Measurements from ENCODE around the gene CNTNAP2. TPM values are rescaled to one million over a fixed set of nuclear protein-coding genes. Genes with fewer than 3 reads are reported as not detected.
"Not testable (repeated sequence)": the region's sequence is repeated elsewhere in the genome, so short reads cannot be mapped to it uniquely, and the experiment has no call there.

CNTNAP2 gene
- total RNA-seq, 2 donors from 2014 or later, result 0.29 to 1.1 TPM

DNA sequence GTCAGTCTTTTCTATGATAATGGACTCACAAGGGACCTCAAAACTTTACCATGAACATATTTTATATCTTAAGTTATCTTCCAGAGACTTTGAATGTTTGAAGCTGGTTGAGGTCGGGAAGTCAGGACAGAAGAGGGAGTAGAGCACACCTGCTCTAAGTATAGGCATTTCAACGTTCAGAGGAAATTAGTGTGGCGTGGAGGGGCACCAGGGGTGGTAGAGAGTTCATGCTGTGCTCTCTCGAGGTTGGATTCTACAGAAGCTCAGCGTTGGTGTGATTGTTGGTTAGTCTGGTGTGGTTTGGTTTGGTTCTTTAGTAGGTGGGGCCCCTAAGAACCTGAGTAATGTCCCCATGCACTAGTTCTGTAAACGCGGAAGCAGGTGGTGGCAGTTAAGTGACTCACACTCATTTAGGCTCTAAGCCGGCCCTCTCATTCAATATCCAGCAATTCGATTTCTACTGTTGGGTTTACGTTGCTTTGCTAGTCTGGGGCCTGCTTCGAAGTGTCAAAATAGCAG is 19.8 kb downstream of the CNTNAP2 start:
- intact Hi-C loops (cut with DNase I), result no loop called here
- DNase-seq, result no peak
- no peak for ATAC-seq

DNA sequence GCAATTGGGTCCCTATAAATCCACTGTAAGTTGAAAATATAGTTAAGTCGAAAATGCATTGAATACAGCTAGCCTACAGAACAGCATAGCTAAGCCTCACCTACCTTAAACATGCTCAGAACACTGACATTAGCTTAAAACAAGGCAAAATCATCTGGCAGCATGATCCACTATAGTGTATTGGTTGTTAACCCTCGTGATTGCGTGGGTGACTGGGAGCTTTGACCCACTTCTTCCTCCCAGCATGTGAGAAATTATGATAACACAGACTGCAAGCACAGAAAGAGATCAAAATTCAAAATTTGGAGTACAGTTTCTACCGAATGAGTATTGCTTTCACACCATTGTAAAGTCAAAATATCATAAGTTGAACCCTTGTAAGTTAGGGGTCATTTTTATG is 22.3 kb downstream of the CNTNAP2 start:
- ATAC-seq (no peak), DNase-seq (no peak)
- intact Hi-C loops (cut with DNase I), result no loop called here

DNA sequence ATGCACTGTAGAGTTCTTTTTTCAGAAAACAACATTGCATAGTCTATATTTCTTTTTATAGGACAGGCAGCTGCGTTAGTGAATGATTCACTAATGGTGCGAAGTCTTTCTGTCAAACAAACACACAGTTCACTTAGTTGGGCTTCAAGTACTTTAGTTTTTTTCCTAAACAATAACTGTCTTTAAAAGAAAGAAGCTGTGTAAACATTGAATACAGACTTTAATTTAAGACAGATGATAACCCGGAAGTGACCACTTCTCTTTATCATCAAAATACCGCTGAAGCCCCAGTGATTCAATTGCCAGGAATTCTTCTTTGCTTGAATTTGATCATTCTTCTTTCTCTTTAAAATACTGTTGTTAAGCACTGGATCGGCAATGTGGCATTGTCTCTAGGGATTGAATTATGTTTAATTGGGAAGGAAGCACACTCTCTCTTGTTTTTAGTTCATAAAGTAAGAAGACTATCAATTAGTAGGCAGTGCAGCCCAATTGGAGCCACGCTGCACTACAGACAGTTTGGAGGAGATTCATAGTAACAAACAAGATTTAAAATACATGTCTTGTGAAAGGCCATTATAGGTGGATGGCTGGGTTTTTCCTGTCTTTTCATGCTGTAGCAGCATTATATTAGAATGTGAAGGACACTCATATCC is 30.4 kb downstream of the CNTNAP2 start:
- no peak for DNase-seq
- intact Hi-C loops (cut with DNase I), result no loop called here
- ATAC-seq, result no peak

DNA sequence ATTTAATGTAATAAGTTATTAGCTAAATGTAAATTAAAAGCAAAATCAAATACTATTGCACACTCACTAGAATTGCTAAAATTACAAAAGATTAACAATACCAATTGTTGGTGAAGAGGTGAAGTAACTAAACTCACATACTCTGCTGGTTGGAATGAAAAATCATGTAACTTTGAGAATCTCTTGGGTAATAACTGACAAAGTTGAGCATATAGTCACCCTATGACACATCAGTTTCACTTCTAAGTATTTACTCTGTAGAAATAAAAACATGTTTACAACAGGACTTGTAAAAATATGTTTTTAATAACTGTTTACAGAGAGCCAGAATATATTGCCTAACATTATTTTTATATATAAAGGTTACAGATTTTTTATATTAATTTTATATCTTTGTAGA is 33.6 kb downstream of the CNTNAP2 start:
- DNase-seq (no peak), ATAC-seq (no peak)
- intact Hi-C loops (cut with DNase I), result no loop called here

DNA sequence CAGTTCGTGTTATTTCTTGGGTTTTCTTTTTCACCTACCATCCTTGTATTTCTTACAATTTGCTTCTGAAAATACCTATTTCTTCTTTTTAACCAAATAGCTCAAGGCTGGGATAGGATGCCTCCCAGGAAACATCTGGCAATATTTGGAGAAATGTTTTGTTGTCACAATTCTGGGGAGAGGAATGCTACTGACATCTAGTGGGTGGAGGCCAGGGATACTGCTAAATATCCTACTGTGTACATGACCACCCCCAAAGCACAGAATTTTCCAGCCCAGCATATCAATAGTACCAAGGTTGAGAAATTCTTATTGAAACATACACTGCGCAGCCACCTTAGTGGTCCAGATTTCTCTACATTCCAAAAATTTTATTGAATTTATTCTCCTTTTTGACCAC is 55.5 kb downstream of the CNTNAP2 start:
- intact Hi-C loops (cut with DNase I), result no loop called here
- ATAC-seq (no peak), DNase-seq (no peak)

DNA sequence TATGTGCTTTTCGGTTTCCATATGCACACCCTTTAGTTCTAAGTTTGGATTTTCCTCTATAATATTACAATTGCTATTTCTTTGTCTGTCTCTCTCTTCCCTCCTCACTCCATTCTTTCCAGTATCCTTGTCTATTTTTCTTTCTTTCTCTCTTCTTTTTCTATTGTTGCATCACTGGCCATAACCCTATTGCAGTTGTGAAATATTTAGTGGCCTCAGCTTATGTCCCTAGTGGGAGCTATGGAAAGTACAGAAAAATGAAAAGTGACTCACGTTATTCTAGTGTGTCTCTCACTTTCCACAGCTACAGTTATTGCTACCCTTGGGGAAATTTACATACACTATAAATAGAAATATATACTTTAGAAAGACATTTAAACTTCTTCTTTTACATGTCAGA is 59.1 kb downstream of the CNTNAP2 start:
- ATAC-seq, result no peak
- intact Hi-C loops (cut with DNase I), result no loop called here
- DNase-seq, result no peak

DNA sequence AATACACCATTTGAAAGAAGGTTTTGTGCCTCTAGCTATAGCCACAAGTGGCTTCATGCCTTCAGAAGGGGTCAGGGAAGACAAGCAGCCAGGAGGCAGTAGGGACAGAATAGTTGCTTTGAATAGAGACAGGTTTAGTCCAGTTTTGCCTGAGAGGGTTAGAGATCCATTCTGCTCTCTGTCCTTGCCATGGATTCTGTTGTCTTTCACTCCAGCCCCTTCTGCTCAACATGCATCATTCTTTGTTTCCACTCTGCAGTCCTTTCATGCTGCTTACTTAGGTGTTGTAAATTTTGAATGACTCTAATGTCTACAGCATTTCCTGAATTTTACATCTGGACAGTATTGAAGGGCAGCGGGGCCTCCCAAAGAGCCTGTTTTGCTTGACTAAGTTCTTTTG is 60.3 kb downstream of the CNTNAP2 start:
- DNase-seq (no peak), ATAC-seq (no peak)
- intact Hi-C loops (cut with DNase I), result no loop called here

DNA sequence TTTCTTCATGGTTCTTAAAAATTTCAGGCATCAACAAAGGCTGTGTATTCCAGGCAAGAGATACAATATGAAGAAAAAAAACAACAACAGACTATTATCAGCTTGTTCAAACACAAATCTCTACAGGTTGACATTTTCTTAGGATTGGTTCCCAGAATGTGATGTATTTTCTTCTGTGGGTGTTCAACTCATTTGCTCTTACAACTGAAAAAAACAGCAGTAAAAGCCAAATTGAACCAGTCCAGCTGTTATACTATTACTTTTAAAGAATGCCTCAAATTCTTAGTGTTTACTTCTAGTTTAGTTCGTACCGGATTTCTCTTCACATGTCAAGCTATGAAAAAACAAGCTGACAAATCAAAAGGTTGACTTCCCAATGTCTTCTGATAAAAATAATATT is 60.7 kb downstream of the CNTNAP2 start:
- ATAC-seq, result no peak
- intact Hi-C loops (cut with DNase I), result no loop called here
- no peak for DNase-seq

DNA sequence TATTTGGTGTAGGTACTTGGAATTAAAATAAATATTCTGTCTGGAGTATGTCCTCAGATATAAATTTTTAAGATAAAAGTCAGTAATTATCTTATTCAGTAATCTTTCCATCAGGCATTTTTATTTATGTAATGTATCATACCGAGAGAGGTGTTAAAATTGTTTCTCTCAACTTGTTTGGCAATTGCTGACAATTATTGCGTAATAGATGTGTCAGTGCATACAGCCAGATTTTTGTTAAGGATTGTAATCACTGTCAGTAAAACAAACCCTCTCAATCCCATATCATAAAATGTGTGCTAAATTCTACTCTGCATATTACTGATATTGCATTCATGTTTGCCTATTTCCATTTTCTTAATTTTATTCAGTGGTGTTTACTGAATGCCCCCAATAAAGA is 69.2 kb downstream of the CNTNAP2 start:
- ATAC-seq, result no peak
- DNase-seq, result no peak
- intact Hi-C loops (cut with DNase I), result no loop called here

DNA sequence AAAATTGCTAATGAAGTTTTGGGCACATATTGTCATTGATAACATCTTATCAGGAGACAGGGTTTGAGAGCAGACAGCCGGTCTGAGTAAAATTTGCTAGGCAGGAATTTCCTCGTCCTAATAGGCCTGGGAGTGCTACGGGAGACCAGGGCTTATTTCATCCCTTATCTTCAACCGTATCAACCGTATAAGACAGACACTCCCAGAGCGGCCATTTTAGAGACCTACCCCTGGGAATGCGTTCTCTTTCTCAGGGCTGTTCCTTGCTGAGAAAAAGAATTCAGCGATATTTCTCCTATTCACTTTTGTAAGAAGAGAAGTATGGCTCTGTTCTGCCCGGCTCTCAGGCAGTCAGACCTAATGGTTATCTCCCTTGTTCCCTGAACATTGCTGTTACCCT is 74.8 kb downstream of the CNTNAP2 start:
- intact Hi-C loops (cut with DNase I); DNase-seq; ATAC-seq: not testable (repeated sequence)

DNA sequence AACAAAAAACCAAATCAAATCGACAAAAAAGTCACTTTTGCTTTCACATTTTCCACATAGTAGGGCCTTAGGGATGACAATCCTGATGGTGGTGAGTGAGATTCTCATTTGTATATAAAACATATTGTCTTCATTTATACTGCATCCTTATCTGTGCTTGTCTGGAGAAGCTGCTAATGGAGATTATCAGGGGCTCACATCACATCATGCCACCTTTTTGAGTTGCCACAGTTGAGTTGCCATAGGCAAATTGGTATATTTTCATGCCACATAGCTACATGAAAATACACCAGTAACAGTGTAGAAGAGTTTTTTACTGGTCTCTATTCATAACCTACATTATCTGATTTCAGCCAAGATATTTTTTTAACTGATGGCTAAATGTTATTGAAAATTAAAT is 85.3 kb downstream of the CNTNAP2 start:
- DNase-seq (no peak), ATAC-seq (no peak)
- intact Hi-C loops (cut with DNase I), result no loop called here

DNA sequence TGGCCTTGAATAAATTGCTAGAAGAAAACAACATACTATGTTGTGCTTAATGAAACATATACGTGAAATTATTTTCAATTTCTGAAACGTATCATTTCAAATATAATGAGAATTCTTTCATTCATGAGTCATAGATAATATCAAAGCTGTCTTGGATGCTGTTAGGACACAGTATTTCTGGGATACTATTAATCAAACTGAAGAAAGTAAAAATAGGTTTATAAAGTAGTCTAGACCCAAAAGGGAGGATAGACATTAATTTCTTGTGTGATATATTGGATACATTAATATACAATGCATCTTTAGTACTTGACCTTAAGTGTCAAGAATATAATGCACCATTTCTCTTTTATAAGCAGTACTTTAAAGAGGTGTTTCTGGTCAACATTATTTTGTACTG is 89.7 kb downstream of the CNTNAP2 start:
- no peak for ATAC-seq
- no peak for DNase-seq
- intact Hi-C loops (cut with DNase I), result no loop called here

DNA sequence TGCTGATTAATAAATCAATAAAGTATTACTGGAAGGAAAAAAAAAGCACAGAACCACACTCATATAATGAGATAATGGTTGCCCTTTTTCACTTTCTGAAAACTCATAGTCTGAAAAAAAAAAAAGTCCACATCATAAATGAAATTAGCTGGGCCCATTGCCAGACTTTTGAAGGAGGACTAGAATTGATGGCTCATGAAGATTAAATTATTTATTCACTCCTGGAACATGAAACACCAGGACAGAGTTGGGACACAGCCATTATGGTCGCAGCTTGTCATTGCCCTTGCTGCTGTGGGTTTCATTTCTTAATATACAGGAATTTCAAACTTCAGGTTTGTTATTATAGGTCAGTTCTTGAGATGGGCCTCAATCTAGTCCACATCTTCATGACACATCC is 91.9 kb downstream of the CNTNAP2 start:
- intact Hi-C loops (cut with DNase I), result no loop called here
- ATAC-seq, result no peak
- no peak for DNase-seq

DNA sequence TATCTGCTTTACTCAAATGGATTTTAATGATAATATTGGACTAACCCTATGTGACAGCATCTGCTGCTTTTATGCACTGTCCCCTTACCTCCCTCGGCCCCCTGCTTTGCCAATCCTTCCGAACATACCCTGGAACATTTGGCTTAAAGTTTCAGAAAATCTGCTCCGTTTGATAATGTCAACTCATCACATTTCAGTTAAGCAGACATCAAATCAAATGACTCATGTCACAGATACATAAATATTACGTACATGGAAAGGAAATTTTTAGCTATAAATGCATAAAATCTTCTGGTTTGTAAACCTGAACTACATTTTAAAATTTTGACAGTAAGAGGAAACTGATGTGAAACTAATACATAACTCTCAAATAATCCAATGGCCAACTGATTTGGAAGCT is 98.2 kb downstream of the CNTNAP2 start:
- intact Hi-C loops (cut with DNase I), result no loop called here
- ATAC-seq (no peak), DNase-seq (no peak)

DNA sequence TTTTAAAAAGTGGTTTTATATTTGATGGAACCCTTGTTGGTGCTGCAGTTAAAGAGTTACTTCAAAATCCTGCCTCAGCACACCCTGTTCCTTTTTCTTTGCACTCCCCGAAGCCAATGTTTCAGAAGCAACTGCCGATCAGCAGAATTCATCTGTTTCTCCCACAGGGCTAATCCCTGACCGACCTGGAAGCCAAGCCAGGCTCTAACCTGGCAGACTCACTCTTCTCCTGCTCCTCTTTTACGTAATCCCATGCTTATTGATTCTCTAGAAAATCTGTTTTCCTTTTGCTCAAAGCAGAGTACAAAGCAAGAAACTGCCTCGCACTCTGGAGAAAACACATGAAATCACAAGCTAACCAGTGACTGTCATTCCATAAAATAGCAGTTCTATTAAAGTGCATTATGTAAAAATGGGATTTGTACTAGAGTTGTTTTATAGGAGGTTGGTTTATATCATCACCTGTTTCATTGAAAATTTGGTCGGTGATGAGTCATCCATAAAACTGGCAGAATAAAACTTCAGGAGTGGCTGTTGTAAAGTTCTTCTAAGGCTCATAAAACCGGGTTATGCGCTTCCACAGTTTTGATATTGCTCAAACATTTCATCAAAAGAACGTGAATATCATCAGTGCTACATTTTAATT is 99.9 kb downstream of the CNTNAP2 start:
- ATAC-seq (no peak), DNase-seq (no peak)
- intact Hi-C loops (cut with DNase I), result no loop called here

DNA sequence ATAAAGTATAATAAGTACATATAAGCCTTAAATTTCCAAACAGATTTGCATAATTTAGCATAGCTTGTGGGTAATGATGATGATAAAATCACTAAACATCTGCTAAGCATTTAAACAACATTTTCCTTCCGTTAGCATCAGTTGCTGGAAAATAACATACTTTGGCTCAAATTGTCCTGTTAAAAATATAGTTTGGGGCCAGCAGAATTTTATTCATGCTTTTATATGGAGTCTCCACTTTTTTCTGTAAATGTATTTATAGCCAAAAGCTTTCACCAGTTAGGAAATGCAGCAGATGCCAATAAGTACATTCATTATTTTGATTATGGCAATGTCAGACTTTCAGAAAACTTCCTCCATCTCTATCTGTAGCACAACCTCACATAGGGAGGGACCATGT is 107.2 kb downstream of the CNTNAP2 start:
- intact Hi-C loops (cut with DNase I), result no loop called here
- DNase-seq, result no peak

DNA sequence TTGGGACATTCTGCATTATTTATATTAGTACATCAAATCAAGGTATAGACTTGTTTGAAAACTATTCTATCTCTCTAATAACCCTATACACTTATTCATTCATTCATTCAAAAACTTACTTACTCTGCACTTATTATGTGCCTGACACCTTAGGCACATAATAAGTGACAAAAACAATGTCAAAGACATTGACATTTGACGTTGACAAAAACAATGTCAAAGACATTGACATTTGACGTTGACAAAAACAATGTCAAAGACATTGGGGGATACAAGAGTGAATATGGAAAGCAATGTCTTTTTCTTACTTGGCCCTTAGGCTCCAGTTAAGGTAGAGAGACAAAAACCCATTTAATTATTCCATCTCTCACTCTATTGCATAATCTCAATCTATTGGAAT is 116.0 kb downstream of the CNTNAP2 start:
- ATAC-seq (no peak), DNase-seq (no peak)
- intact Hi-C loops (cut with DNase I), result no loop called here

More for the DNA sequence above, 107.2 kb downstream of the CNTNAP2 start:
- no peak for ATAC-seq

DNA sequence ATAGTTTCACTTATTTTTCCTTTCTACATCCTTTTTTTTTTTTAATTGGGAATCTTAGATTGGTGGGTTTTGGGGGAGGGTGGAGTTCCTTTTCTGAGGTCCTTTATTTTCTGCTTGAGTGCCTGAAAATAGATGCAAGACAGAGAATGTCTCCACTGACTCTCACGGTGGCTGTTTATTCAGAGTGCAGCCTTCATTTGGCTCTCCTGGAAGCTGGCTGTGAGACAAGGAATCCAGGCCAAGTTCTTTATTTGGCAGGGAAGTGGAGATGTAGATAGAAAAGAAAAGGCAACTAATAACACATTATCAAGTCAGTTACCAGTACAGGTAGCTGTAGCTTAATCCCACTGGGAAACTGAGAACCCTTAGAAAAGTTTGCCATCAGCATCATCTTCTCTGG is 118.6 kb downstream of the CNTNAP2 start:
- no peak for ATAC-seq
- no peak for DNase-seq
- intact Hi-C loops (cut with DNase I), result no loop called here

DNA sequence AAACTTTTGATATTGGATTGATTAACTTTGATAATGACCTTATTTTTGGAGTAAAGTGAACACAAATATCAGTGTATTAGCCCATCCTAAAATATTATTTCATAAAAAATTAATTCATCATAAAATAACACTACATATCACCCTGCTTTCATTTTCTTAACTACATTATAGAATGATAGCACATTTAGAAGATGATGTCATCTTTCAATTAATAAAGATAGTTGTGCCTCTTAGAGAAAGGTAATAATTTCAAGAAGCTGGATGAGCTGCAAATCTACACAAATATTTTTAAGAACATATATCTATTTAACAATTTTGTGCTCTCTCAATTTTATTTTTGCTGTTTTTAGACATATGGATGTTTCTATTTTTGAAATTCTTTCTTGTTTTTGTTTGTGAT is 126.1 kb downstream of the CNTNAP2 start:
- DNase-seq (no peak), ATAC-seq (no peak)
- intact Hi-C loops (cut with DNase I), result no loop called here

DNA sequence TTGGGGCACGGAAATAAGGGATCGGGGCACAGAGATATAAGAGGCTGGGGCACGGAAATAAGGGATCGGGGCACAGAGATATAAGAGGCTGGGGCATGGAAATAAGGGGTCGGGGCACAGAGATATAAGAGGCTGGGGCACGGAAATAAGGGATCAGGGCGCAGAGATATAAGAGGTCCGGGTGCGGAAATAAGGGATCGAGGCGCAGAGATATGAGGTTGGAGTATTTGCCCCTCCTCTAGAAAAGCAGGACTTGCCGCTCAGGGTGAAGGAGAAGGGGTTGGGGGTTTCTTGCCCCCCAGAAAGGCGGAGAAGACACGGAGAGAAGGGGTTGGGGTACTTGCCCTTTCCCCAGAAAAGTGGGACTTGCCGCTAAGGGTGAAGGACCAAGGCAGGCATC is 131.4 kb downstream of the CNTNAP2 start:
- ATAC-seq; DNase-seq; intact Hi-C loops (cut with DNase I): not testable (repeated sequence)

DNA sequence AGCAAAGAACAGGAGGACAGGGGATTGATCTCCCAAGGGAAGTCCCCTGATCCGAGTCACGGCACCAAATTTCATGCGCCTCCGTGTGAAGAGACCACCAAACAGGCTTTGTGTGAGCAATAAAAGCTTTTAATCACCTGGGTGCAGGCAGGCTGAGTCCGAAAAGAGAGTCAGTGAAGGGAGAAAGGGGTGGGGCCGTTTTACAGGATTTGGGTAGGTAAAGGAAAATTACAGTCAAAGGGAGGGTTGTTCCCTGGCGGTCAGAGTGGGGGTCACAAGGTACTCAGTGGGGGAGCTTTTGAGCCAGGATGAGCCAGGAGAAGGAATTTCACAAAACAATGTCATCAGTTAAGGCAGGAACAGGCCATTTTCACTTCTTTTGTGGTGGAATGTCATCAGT is 132.1 kb downstream of the CNTNAP2 start:
- intact Hi-C loops (cut with DNase I); ATAC-seq; DNase-seq: not testable (repeated sequence)

Data from left cardiac atrium (tissue), 4 donors.